GM12878 (cell line): ENCODE results near the gene INVS. TPM values are rescaled to one million over a fixed set of nuclear protein-coding genes. Genes with fewer than 3 reads are reported as not detected.
A peak's percentile ranks its signal among the peaks of the same experiment; 100 is the strongest.

Experiments
- BCL3 ChIP-seq: IDR thresholded peaks from 2 replicates; pipeline ENCODE4 v1.6.1; 2011; ENCODE audit warnings: borderline replicate concordance, low read depth, mild to moderate bottlenecking, moderate library complexity, low read length; ENCODE audit not compliant: insufficient read depth, poor library complexity, severe bottlenecking
- CHD4 ChIP-seq: fragments of 200-600 bp; sonication (generic); IDR thresholded peaks from 2 replicates; pipeline ENCODE4 v1.6.1; 2016; ENCODE audit warnings: mild to moderate bottlenecking
- CTCF ChIP-seq, 3 experiments: IDR thresholded peaks in 2 of 3; conservative IDR thresholded peaks in 1 of 3; 2 replicates each; pipeline ENCODE4 v1.5.1; 2011; ENCODE audit warnings: low read depth in 3 of 3, low read length in 3 of 3, mild to moderate bottlenecking in 3 of 3, control low read depth in 2 of 3, moderate library complexity in 2 of 3, inconsistent platforms in 1 of 3, mixed read lengths in 1 of 3; ENCODE audit not compliant: control insufficient read depth in 2 of 3, insufficient read depth in 1 of 3; ENCODE audit errors: extremely low read depth in 1 of 3
- E2F8 ChIP-seq: fragments of 450-650 bp; IDR thresholded peaks from 2 replicates; pipeline ENCODE4 v1.6.1; 2018; ENCODE audit warnings: mild to moderate bottlenecking, low read depth, moderate library complexity; ENCODE audit not compliant: partially characterized antibody
- EGR1 ChIP-seq, 2 experiments: IDR thresholded peaks; 1 replicate in 1 of 2; 2 replicates in 1 of 2; pipeline ENCODE4 v1.6.1; 2011 to 2012; ENCODE audit warnings: low read depth in 2 of 2, low read length in 2 of 2, borderline replicate concordance in 1 of 2, mild to moderate bottlenecking in 1 of 2, moderate library complexity in 1 of 2
- FOS ChIP-seq: IDR thresholded peaks from 3 replicates; pipeline ENCODE4 v1.6.1; 2011; ENCODE audit warnings: borderline replicate concordance; ENCODE audit not compliant: insufficient read length; ENCODE audit errors: extremely low read depth
- GATAD2B ChIP-seq: fragments of 450-650 bp; conservative IDR thresholded peaks from 2 replicates; pipeline ENCODE4 v1.6.1; 2017; ENCODE audit warnings: low read depth, mild to moderate bottlenecking, moderate library complexity
- HDAC2 ChIP-seq: fragments of 200-600 bp; sonication (generic); IDR thresholded peaks from 2 replicates; pipeline ENCODE4 v1.6.1; 2017
- IRF4 ChIP-seq: IDR thresholded peaks from 2 replicates; pipeline ENCODE4 v1.6.1; 2011; ENCODE audit warnings: low read depth, low read length
- JUNB ChIP-seq: IDR thresholded peaks from 2 replicates; pipeline ENCODE4 v1.6.1; 2016; ENCODE audit warnings: antibody characterized with exemption, mild to moderate bottlenecking
- KDM1A ChIP-seq: fragments of 200-600 bp; sonication (generic); IDR thresholded peaks from 2 replicates; pipeline ENCODE4 v1.6.1; 2016; ENCODE audit warnings: borderline replicate concordance
- NKRF ChIP-seq: fragments of 450-650 bp; conservative IDR thresholded peaks from 2 replicates; pipeline ENCODE4 v1.6.1; 2017; ENCODE audit warnings: mild to moderate bottlenecking, moderate library complexity
- NR2C2 ChIP-seq: IDR thresholded peaks from 2 replicates; pipeline ENCODE4 v1.6.1; 2011; ENCODE audit warnings: borderline replicate concordance, low read depth; ENCODE audit not compliant: control insufficient read depth, insufficient read length
- PKNOX1 ChIP-seq: fragments of 450-650 bp; IDR thresholded peaks from 2 replicates; pipeline ENCODE4 v1.6.1; 2016; ENCODE audit warnings: mild to moderate bottlenecking
- POLR2A ChIP-seq: IDR thresholded peaks from 2 replicates; pipeline ENCODE4 v1.6.1; 2011; ENCODE audit warnings: low read depth, mild to moderate bottlenecking, low read length
- REST ChIP-seq: IDR thresholded peaks from 2 replicates; pipeline ENCODE4 v1.6.1; 2012; ENCODE audit warnings: mild to moderate bottlenecking, low read depth, low read length
- TBL1XR1 ChIP-seq: IDR thresholded peaks from 2 replicates; pipeline ENCODE4 v1.6.1; 2012; ENCODE audit warnings: low read depth, low read length, improper control_type of control experiment
- polyA plus RNA-seq, 11 experiments: library from polyadenylated mRNA; depleted of rRNA in 4 of 11; unstranded in 6 of 11; stranded (reverse) in 5 of 11; fragments of >200 nt; fragmentation: Nextera tagmentation in 4 of 11; fragmentation: Illumina TruSeq in 1 of 11; extraction: Ambion mirVana in 4 of 11; extraction: Trizol in 1 of 11; gene quantifications; 1 replicate in 1 of 11; 2 replicates in 10 of 11; pipeline versions ENCODE4 v1.2.1 to v1.2.3, GENCODE V29; 2011 to 2016; ENCODE audit warnings: inconsistent platforms in 2 of 11, missing spikeins in 2 of 11, low read depth in 1 of 11
- total RNA-seq, 4 experiments: library from RNA; depleted of rRNA in 3 of 4; stranded (reverse); fragments of >200 nt in 3 of 4; fragmentation: Illumina TruSeq in 1 of 4; extraction: Trizol in 1 of 4; gene quantifications; 2 replicates each; pipeline versions ENCODE4 v1.2.1 to v1.2.3, GENCODE V29; 2013 to 2021

INVS gene
- total and polyA plus RNA-seq, 10 of the 15 experiments (the other 5 are each of a cell fraction or from before 2014, with no cell fraction given): 0.93 to 20.8 (median 13.2) TPM

GRCh38 chr9:100084734-100085133 lies 14.3 kb upstream of the INVS start (continued):
- TF ChIP-seq PKNOX1: no peak
- no peak for TF ChIP-seq FOS
- 0 out of 2 replicates have a peak, but pooled peaks have one; percentile 16 for TF ChIP-seq GATAD2B
- TF ChIP-seq BCL3: peak; percentile 79
- TF ChIP-seq E2F8: no peak
- TF ChIP-seq CTCF (IDR thresholded peaks at IDR 0.05 in 2 of 3, conservative IDR thresholded peaks at IDR 0.05 in 1 of 3; ENCODE audit: control insufficient read depth in 2 of 3, extremely low read depth in 1 of 3, insufficient read depth in 1 of 3, low read depth in 3 of 3, low read length in 3 of 3): no peak
- no peak for TF ChIP-seq NR2C2
- no peak for TF ChIP-seq REST
- no peak for TF ChIP-seq CHD4
- TF ChIP-seq EGR1 (IDR thresholded peaks at IDR 0.05; ENCODE audit: borderline replicate concordance in 1 of 2, low read depth in 2 of 2, low read length in 2 of 2): no peak
- peak; percentile 86 for TF ChIP-seq IRF4
- peak; percentile 97 for TF ChIP-seq TBL1XR1
- TF ChIP-seq NKRF: 0 out of 2 replicates have a peak, but pooled peaks have one; percentile 35
- no peak for TF ChIP-seq HDAC2
- no peak for TF ChIP-seq POLR2A
- TF ChIP-seq KDM1A: no peak
- TF ChIP-seq JUNB: peak; percentile 90
